Tibial nerve (tissue), 4 donors: Measurements from ENCODE around the gene LZTFL1. TPM values are rescaled to one million over a fixed set of nuclear protein-coding genes. Genes with fewer than 3 reads are reported as not detected.
A peak's percentile ranks its signal among the peaks of the same experiment; 100 is the strongest.

Experiments
- DNase-seq, 2 donors: peaks; one replicate each; pipeline ENCODE4 v3.0.0-alpha.2; 2019; ENCODE audit warnings: low spot score in 2 of 2
- H3K27ac ChIP-seq, 4 donors: fragments of 200-600 bp; sonication (generic) in 3 of 4; one replicate each; pipeline ENCODE4 v1.5.1; 2017 to 2019; ENCODE audit warnings: mild to moderate bottlenecking in 1 of 4
- H3K27me3 ChIP-seq, 2 donors: fragments of 200-600 bp; sonication (generic) in 1 of 2; one replicate each; pipeline versions ENCODE4 v1.5.1 to v1.6.0; 2017 to 2019
- H3K36me3 ChIP-seq, 3 donors: fragments of 200-600 bp; sonication (generic); one replicate each; pipeline ENCODE4 v1.5.1; 2018 to 2019
- H3K4me1 ChIP-seq, 4 donors: fragments of 200-600 bp; sonication (generic) in 3 of 4; one replicate each; pipeline ENCODE4 v1.5.1; 2017 to 2019
- H3K4me3 ChIP-seq, 4 donors: fragments of 200-600 bp; sonication (generic) in 3 of 4; one replicate each; pipeline ENCODE4 v1.5.1; 2017 to 2019; ENCODE audit warnings: mild to moderate bottlenecking in 1 of 4, moderate library complexity in 1 of 4
- H3K9me3 ChIP-seq, 4 donors: fragments of 200-600 bp; sonication (generic) in 3 of 4; one replicate each; pipeline ENCODE4 v1.5.1; 2017 to 2019
- EP300 ChIP-seq, 2 donors: sonication (generic); formaldehyde crosslinking; IDR thresholded peaks; one replicate each; pipeline ENCODE4 v1.6.1; 2017; ENCODE audit warnings: antibody characterized with exemption in 2 of 2, mild to moderate bottlenecking in 1 of 2
- POLR2A ChIP-seq, 2 donors: fragments of 450-650 bp; IDR thresholded peaks; one replicate each; pipeline ENCODE4 v1.6.1; 2017; ENCODE audit warnings: antibody characterized with exemption in 2 of 2, mild to moderate bottlenecking in 2 of 2, moderate library complexity in 2 of 2
- WGBS, 2 donors: methylation state at CpG; one replicate each; pipeline ENCODE4 v1.1.5; 2018; 5-methylcytosine and 5-hydroxymethylcytosine counted together
- total RNA-seq, 4 donors: library from RNA; depleted of rRNA; stranded (reverse); fragments of >200 nt; gene quantifications; one replicate each; pipeline ENCODE4 v1.1.0, GENCODE V29; 2016
- TF ChIP-seq, protein P1 (sequence below), 5 experiments: fragments of 200-600 bp in 3 of 5; fragments of 450-650 bp in 2 of 5; sonication (generic) in 3 of 5; IDR thresholded peaks; one replicate each; pipeline ENCODE4 v1.5.1; 2016 to 2019; ENCODE audit warnings: antibody characterized with exemption in 5 of 5, mild to moderate bottlenecking in 3 of 5, moderate library complexity in 2 of 5

LZTFL1 gene
- total RNA-seq, 4 donors from 2014 or later = 12.6 to 32.2 (median 21.3) TPM

- Histone ChIP-seq H3K27ac (no peak overlapping the region), H3K9me3 (no peaks in the 10 kb centered on the region), H3K4me1 (peaks cover 0 to 4% (median 0%) of the 10 kb centered on the region in 4 donors), H3K36me3 (no peaks in the 10 kb centered on the region), H3K27me3 (no peaks in the 10 kb centered on the region), H3K4me3 (no peak overlapping the region)
- no peak for DNase-seq
- WGBS, 2 donors = 78 to 80% methylated on average over 6 of the region's 6 CpGs
- TF ChIP-seq POLR2A (IDR thresholded peaks at IDR 0.05) = no peak
- TF ChIP-seq, protein P1, sequence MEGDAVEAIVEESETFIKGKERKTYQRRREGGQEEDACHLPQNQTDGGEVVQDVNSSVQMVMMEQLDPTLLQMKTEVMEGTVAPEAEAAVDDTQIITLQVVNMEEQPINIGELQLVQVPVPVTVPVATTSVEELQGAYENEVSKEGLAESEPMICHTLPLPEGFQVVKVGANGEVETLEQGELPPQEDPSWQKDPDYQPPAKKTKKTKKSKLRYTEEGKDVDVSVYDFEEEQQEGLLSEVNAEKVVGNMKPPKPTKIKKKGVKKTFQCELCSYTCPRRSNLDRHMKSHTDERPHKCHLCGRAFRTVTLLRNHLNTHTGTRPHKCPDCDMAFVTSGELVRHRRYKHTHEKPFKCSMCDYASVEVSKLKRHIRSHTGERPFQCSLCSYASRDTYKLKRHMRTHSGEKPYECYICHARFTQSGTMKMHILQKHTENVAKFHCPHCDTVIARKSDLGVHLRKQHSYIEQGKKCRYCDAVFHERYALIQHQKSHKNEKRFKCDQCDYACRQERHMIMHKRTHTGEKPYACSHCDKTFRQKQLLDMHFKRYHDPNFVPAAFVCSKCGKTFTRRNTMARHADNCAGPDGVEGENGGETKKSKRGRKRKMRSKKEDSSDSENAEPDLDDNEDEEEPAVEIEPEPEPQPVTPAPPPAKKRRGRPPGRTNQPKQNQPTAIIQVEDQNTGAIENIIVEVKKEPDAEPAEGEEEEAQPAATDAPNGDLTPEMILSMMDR (IDR thresholded peaks at IDR 0.05) = no peak
- TF ChIP-seq EP300 (IDR thresholded peaks at IDR 0.05) = no peak
These were observed 29.9 kb upstream of the LZTFL1 start for GRCh38 chr3:45871780-45872179.

DNA sequence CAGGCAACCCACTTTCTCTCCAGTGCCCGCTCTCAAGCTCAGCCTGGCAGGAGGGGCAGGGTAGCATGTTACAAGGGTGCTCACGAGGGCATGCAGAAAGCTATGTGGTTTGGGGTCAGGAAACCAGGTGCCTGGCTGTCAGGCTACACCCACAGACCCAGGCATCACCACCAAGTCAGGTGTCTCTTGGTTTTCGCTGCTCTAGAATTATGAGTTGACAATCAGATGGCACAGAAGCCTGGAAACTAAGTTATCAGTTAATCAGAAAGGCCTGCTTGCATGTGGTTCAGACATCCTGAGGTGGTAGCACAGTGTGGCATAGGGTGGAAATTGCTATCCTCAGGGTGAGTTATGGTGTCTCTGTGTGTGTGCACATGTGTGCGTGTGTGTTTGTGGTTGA is 28.2 kb upstream of the LZTFL1 start:
- peaks cover 0 to 4% (median 0%) of the 10 kb centered on the region in 4 donors for H3K4me1 ChIP-seq
- no peaks in the 10 kb centered on the region for H3K9me3 ChIP-seq
- H3K4me3 ChIP-seq = no peak overlapping the region
- 69 to 72% methylated on average over 4 of the region's 4 CpGs for WGBS, 2 donors
- H3K27ac ChIP-seq = peak overlapping the region in 1 of 4 donors; percentile 34
- TF ChIP-seq POLR2A (IDR thresholded peaks at IDR 0.05) (no peak), EP300 (IDR thresholded peaks at IDR 0.05) (no peak)
- TF ChIP-seq, protein P1 (IDR thresholded peaks at IDR 0.05) = no peak
- no peaks in the 10 kb centered on the region for H3K36me3 ChIP-seq
- H3K27me3 ChIP-seq = no peaks in the 10 kb centered on the region
- DNase-seq = no peak

- no peaks in the 10 kb centered on the region for H3K9me3 ChIP-seq
These were observed 27.7 kb upstream of the LZTFL1 start for GRCh38 chr3:45869638-45870037.

DNA sequence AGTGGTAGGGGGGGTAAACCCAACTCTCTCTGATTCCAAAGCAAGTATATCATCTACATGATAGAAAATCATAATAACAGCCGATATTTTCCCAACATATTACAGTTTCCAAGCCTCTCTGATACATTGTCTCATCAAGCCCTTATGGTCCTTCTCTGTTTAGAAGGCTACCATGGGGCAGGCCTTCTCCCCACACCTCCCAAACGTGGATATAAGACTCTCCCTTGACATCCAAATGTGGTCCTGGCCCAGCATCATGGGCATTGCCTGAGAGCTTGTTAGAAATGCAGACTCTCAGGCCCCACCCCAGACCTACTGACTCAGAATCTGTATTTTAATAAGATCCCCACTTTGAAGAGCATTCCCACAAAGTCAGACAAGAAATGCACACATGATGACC is 26.7 kb upstream of the LZTFL1 start:
- no peak for DNase-seq
- Histone ChIP-seq H3K4me1 (peaks cover 0 to 4% (median 0%) of the 10 kb centered on the region in 4 donors), H3K27me3 (no peaks in the 10 kb centered on the region), H3K27ac (no peak overlapping the region), H3K9me3 (peaks cover 0 to 4% (median 0%) of the 10 kb centered on the region in 4 donors), H3K36me3 (no peaks in the 10 kb centered on the region), H3K4me3 (no peak overlapping the region)
- 62 to 74% methylated on average over 2 of the region's 2 CpGs for WGBS, 2 donors
- no peak for TF ChIP-seq EP300 (IDR thresholded peaks at IDR 0.05)

More at GRCh38 chr3:45869638-45870037, 27.7 kb upstream of the LZTFL1 start:
- Histone ChIP-seq H3K4me3 (no peak overlapping the region), H3K27me3 (no peaks in the 10 kb centered on the region), H3K36me3 (no peaks in the 10 kb centered on the region), H3K4me1 (peaks cover 0 to 4% (median 0%) of the 10 kb centered on the region in 4 donors), H3K27ac (peak overlapping the region in 1 of 4 donors; percentile 34)
- no peak for DNase-seq
- no peak for TF ChIP-seq EP300 (IDR thresholded peaks at IDR 0.05)
- no peak for TF ChIP-seq POLR2A (IDR thresholded peaks at IDR 0.05)
- TF ChIP-seq, protein P1 (IDR thresholded peaks at IDR 0.05) = no peak
- 62 to 69% methylated on average over 3 of the region's 3 CpGs for whole genome bisulfite sequencing, 2 donors

DNA sequence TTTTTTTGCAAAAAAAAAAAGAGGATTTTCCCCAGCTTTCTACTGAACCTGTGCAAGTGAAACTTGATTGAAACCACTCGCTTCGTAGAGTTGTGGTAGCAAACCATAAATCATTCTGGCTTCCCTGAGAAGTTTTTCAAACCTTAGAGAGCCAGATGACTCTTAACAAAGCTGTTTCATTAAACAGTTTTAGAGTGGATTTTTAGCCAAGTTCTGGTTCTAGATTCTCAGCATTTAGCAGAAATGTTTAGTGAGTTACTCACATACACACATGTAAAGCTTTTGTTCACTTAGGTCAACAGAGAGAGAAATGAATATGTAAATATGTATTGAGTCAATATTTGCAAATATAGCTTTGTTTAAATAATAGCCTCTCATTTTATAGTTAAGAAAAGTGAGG is 26.3 kb upstream of the LZTFL1 start:
- Histone ChIP-seq H3K36me3 (no peaks in the 10 kb centered on the region), H3K27me3 (no peaks in the 10 kb centered on the region), H3K4me1 (peaks cover 0 to 4% (median 0%) of the 10 kb centered on the region in 4 donors), H3K4me3 (no peak overlapping the region), H3K9me3 (peaks cover 0 to 9% (median 0%) of the 10 kb centered on the region in 4 donors), H3K27ac (no peak overlapping the region)
- TF ChIP-seq, protein P1 (IDR thresholded peaks at IDR 0.05) = no peak
- TF ChIP-seq POLR2A (IDR thresholded peaks at IDR 0.05) (no peak), EP300 (IDR thresholded peaks at IDR 0.05) (no peak)
- DNase-seq = no peak
- 79 to 82% methylated on average over 2 of the region's 2 CpGs for WGBS, 2 donors

- no peak for TF ChIP-seq POLR2A (IDR thresholded peaks at IDR 0.05)
- TF ChIP-seq, protein P1 (IDR thresholded peaks at IDR 0.05) = no peak
- no peak for TF ChIP-seq EP300 (IDR thresholded peaks at IDR 0.05)
- peaks cover 0 to 4% (median 0%) of the 10 kb centered on the region in 4 donors for H3K4me1 ChIP-seq
- H3K9me3 ChIP-seq = peaks cover 0 to 9% (median 0%) of the 10 kb centered on the region in 4 donors
- no peaks in the 10 kb centered on the region for H3K36me3 ChIP-seq
- H3K4me3 ChIP-seq = no peak overlapping the region
- H3K27ac ChIP-seq = no peak overlapping the region
- DNase-seq = no peak
- whole genome bisulfite sequencing, 2 donors = 64 to 79% methylated on average over 6 of the region's 6 CpGs
- no peaks in the 10 kb centered on the region for H3K27me3 ChIP-seq
These were observed 23.6 kb upstream of the LZTFL1 start for GRCh38 chr3:45865563-45865962.
